OCI-LY7 (cell line): ENCODE results near the gene GAB4.

Experiments
- CTCF ChIP-seq: fragments of 200-600 bp; sonication (generic); conservative IDR thresholded peaks from 2 replicates; pipeline ENCODE4 v1.5.1; 2014; ENCODE audit warnings: mild to moderate bottlenecking, antibody characterized with exemption, low read length, moderate library complexity, mixed read lengths
- EZH2phosphoT487 ChIP-seq: fragments of 200-600 bp; sonication (generic); IDR thresholded peaks from 2 replicates; pipeline ENCODE4 v1.6.1; 2018; ENCODE audit warnings: low read depth, borderline replicate concordance, mild to moderate bottlenecking, mixed run types, antibody characterized with exemption, low read length, moderate library complexity, mixed read lengths

GRCh38 chr22:16967453-16968217, 40.4 kb downstream of the GAB4 start:
- TF ChIP-seq CTCF (no peak), EZH2phosphoT487 (no peak)
